ENCODE results near the gene ABHD1.

Gene ABHD1

GRCh38 chr2:27125104-27125503, 1.5 kb downstream of the ABHD1 start:
- 0 out of 2 replicates have a peak, but pooled peaks cover 3% of the 10 kb centered on the region for H3K4me1 ChIP-seq (ENCODE audit: control insufficient read depth, insufficient read depth, low read length)
- POLR2A ChIA-PET: interaction anchor here (3.5 kb wide), 1 partner anchor 8 kb away, joined by 34 read pairs; the partner anchor contains the start of gene PREB
- no peak overlapping the region for H3K27ac ChIP-seq (ENCODE audit: extremely low read depth, low read depth, low read length)
- TF ChIP-seq ZBTB44 (tag by site-specific recombination; IDR thresholded peaks at IDR 0.05) (peak; percentile 74), ZNF311 (tag by site-specific recombination; IDR thresholded peaks at IDR 0.05; ENCODE audit: borderline replicate concordance) (no peak), ZNF24 (tag by site-specific recombination; IDR thresholded peaks at IDR 0.05) (no peak), ZSCAN30 (tag by site-specific recombination; IDR thresholded peaks at IDR 0.05) (0 out of 2 replicates have a peak, but pooled peaks have one; percentile 40), ZNF2 (tag by site-specific recombination; IDR thresholded peaks at IDR 0.05) (peak; percentile 79)
- TF ChIP-seq, protein P1, sequence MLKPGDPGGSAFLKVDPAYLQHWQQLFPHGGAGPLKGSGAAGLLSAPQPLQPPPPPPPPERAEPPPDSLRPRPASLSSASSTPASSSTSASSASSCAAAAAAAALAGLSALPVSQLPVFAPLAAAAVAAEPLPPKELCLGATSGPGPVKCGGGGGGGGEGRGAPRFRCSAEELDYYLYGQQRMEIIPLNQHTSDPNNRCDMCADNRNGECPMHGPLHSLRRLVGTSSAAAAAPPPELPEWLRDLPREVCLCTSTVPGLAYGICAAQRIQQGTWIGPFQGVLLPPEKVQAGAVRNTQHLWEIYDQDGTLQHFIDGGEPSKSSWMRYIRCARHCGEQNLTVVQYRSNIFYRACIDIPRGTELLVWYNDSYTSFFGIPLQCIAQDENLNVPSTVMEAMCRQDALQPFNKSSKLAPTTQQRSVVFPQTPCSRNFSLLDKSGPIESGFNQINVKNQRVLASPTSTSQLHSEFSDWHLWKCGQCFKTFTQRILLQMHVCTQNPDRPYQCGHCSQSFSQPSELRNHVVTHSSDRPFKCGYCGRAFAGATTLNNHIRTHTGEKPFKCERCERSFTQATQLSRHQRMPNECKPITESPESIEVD (tag by site-specific recombination; IDR thresholded peaks at IDR 0.05): peak; percentile 49; the same call in 1 of the 2 replicates
- H3K4me3 ChIP-seq (ENCODE audit: low read depth, low read length): no peak overlapping the region
- peaks cover 0 to 16% of the 10 kb centered on the region in 2 experiments; a peak in 1 of 3 replicates for H3K36me3 ChIP-seq (ENCODE audit: control insufficient read depth in 2 of 2, insufficient read depth in 1 of 2, low read length in 2 of 2)
- CTCF ChIA-PET: interaction anchor here (0.6 to 1.8 kb wide), 3 partner anchors 26 to 296 kb away, joined by 3 to 6 read pairs (median 3); no protein-coding TSS in a partner anchor
- H3K9me3 ChIP-seq (ENCODE audit: control insufficient read depth, insufficient read depth, low read depth, low read length): no peaks in the 10 kb centered on the region

DNA sequence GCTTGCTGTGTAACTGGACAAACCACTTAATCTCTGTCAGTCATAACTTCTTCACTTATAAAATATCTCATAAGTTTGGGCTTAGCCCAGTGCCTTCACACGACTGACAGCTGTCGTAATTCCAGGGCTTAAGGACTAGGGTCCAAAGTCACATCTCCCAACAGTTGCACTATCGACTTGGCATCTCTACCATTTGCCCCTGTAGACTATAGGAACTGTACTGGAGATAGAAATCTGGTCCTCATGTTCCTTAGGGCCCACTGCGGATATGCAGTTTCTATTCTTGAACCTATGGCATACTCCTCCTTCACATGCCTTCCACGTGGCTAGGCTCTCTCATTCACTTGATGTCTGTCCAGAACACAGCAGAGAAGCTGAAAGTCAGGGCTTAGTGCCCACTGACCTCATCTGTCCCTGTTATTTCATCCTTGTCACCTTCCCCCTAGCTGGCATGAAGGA, 2.7 kb downstream of the ABHD1 start:
- no peak overlapping the region for H3K27ac ChIP-seq (ENCODE audit: extremely low read depth, low read depth, low read length)
- ChIA-PET CTCF (interaction anchor here (0.6 kb wide), 1 partner anchor 27 kb away, joined by 3 read pairs; no protein-coding TSS in a partner anchor), POLR2A (interaction anchor here (0.7 to 3.5 kb wide), 3 partner anchors 7 to 65 kb away, joined by 4 to 34 read pairs (median 7); partner anchors contain the start of gene PREB)

GRCh38 chr2:27127883-27128667, 4.5 kb downstream of the ABHD1 start:
- no peak overlapping the region for H3K4me3 ChIP-seq (ENCODE audit: low read depth, low read length)
- H3K9me3 ChIP-seq (ENCODE audit: control insufficient read depth, insufficient read depth, low read depth, low read length): no peaks in the 10 kb centered on the region
- H3K36me3 ChIP-seq (ENCODE audit: control insufficient read depth in 2 of 2, insufficient read depth in 1 of 2, low read length in 2 of 2): peaks cover 4 to 46% of the 10 kb centered on the region in 2 experiments; a peak in 2 of 3 replicates
- CTCF ChIA-PET: no interaction called here
- TF ChIP-seq ZNF114 (tag by site-specific recombination; IDR thresholded peaks at IDR 0.05) (no peak), ZNF660 (tag by site-specific recombination; IDR thresholded peaks at IDR 0.05) (no peak)
- POLR2A ChIA-PET: no interaction called here
- no peak overlapping the region for H3K27ac ChIP-seq (ENCODE audit: extremely low read depth, low read depth, low read length)
- 0 out of 2 replicates have a peak, but pooled peaks cover 3% of the 10 kb centered on the region for H3K4me1 ChIP-seq (ENCODE audit: control insufficient read depth, insufficient read depth, low read length)

More for the DNA sequence above, 2.7 kb downstream of the ABHD1 start:
- Histone ChIP-seq H3K4me1 (ENCODE audit: control insufficient read depth, insufficient read depth, low read length) (0 out of 2 replicates have a peak, but pooled peaks cover 3% of the 10 kb centered on the region), H3K36me3 (ENCODE audit: control insufficient read depth in 2 of 2, insufficient read depth in 1 of 2, low read length in 2 of 2) (peaks cover 0 to 28% of the 10 kb centered on the region in 2 experiments; a peak in 2 of 3 replicates), H3K4me3 (ENCODE audit: low read depth, low read length) (no peak overlapping the region), H3K9me3 (ENCODE audit: control insufficient read depth, insufficient read depth, low read depth, low read length) (no peaks in the 10 kb centered on the region)
- no peak for TF ChIP-seq SP2 (tag by site-specific recombination; IDR thresholded peaks at IDR 0.05)
- TF ChIP-seq ZNF549 (tag by site-specific recombination; IDR thresholded peaks at IDR 0.05): no peak
- TF ChIP-seq, protein P2, sequence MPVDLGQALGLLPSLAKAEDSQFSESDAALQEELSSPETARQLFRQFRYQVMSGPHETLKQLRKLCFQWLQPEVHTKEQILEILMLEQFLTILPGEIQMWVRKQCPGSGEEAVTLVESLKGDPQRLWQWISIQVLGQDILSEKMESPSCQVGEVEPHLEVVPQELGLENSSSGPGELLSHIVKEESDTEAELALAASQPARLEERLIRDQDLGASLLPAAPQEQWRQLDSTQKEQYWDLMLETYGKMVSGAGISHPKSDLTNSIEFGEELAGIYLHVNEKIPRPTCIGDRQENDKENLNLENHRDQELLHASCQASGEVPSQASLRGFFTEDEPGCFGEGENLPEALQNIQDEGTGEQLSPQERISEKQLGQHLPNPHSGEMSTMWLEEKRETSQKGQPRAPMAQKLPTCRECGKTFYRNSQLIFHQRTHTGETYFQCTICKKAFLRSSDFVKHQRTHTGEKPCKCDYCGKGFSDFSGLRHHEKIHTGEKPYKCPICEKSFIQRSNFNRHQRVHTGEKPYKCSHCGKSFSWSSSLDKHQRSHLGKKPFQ (tag by site-specific recombination; IDR thresholded peaks at IDR 0.05): no peak
- no peak for TF ChIP-seq KLF8 (tag by site-specific recombination; IDR thresholded peaks at IDR 0.05)

Measured in HEK293 (cell line).